Middle frontal gyrus (tissue), 1 donor: ENCODE data around the gene KDM5B.

Experiments
- DNase-seq: peaks from one replicate; pipeline ENCODE4 v3.0.0-alpha.2; 2015; ENCODE audit warnings: low spot score; ENCODE audit errors: extremely low spot score

KDM5B gene

DNA sequence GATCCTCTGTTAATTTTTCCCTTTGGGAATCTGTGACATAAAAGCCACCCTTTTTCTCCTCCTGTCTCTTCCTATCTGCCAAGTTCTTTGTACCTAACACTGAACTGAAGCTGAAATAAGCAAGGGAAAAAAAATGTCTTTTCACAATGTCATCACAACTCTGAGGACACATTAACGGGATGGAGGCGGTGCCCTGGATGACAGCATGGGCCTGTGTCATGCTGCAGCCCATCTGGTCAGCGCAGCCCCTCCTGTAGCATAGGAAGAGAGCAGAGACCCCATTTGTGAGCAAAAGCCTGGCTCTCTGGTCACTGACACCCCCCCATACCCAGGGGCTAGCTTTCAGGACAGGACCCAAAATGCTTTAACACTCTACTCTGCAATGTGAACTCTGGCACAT is 120.4 kb downstream of the KDM5B start:
- DNase-seq: no peak

DNA sequence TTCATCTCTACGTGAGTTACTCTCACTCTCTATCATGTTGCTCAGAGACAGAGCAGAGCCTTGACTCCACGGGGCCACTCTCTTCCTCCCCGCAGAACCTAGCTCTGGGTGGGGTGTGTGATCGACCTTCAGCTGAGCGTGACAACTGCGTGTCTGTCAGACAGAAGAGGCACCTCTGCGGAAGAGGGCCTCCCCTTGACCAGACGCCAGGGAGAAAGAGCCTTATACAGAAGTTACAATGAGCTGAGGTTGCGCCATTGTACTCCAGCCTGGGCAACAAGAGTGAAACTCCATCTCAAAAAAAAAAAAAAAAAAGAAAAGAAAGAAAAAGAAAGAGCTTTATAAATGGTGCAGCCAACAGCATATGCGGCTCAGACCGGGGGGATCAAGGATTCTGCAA is 120.9 kb downstream of the KDM5B start:
- no peak for DNase-seq

DNA sequence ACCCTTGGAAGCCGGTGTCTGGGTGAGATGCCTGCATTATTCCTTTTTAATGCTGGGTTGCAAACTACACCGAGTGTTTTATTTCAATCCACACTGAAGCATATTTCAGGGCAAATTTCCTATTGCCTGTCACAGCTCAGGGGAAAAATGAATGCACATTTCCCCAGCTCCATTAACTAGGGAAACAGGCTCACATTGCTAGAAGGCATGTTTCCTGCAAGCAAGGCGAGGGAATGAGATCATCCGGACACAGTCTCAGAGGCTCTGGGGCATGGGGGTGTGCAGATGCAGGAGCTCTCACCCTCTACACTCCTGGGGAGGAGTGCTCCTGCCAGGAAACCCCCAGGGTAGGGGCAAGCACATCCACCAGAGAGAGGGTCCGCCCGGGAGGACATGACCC is 122.6 kb downstream of the KDM5B start:
- DNase-seq: no peak

DNA sequence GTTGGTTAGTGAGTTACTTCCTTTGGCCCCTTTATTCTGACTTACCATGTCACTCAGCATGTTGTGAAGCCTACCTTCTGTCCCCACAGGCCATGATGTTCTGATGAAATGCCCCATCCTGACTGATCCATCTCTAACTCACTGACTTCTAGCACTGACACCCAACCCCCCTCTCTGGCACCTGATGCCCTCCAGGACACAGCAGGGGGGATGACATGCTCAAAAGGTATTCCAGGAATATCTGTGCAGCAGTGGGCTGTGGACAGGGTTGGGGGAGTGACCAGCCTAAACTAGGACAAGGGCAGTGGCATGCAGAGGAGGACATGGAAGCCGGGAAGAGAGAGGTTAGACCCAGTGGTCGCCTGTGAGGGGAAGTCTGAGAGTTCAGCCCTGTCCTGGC is 123.5 kb downstream of the KDM5B start:
- no peak for DNase-seq

DNA sequence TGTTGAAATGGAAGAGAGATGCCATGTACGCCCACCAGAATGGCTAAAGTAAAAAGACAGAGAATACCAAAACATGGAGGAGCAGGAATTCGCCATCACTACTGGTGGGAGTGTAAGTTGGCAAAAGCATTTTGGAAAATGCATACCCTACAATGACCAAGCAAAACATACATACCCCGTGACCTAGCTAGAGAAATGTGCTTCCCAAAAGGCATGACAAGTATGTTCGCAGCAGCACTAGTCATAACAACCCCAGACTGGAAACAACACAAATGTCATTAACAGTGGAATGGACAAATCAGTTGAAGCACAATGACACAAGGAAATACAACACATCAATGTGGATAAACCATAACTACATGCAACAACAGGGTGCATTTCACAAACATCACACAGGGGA is 125.2 kb downstream of the KDM5B start:
- no peak for DNase-seq

DNA sequence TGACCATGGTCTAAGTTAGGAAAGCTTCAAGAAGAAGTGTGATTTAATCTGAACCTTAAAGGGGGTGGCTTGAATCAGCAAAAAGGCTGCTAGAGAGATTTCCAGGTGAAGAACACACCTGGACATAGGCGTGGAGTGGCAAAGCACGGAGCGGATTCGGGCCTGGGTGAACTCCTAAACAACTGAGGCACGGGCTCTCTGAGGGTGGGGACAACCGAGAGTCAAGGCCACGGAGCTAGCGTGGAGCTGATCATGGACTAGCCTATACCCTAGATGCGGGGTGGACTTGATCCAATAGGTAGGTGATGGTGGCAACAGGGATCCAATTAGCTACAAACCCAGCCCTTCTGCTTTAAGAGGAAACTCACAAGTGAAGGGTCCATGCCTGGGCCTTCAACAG is 125.7 kb downstream of the KDM5B start:
- DNase-seq: no peak

DNA sequence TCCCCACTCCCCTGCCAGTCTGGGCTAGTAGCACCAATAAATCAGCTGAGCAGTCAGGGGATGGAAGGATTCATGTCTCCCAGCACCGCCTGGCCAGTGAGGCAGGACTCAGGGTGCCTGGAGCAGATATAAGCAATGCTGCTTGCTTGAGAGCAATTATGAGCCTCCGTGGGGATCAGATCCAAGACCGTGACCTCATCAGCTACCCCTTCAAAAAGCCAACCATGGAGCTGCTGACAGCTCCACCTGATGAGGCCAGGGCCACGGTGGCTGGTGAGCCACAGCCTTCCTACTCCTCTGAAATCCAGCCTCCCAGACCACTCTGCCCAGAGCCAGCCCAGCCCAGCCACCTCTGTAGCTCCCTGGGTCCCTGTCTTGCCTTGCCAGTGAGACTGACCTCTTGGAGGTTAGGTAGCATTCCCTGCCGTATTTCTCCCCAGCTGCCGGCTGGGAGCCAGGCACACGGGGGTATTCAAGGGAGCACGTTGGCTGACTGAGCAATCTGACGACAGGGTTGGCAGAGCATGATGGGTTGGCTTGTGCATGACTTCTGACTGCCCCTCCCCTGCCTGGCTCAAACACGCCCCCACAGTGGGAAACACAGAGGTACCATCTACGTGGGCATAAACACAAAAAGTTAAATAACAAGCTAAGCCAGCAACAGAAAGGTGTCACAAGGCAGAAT is 126.3 kb downstream of the KDM5B start:
- no peak for DNase-seq

DNA sequence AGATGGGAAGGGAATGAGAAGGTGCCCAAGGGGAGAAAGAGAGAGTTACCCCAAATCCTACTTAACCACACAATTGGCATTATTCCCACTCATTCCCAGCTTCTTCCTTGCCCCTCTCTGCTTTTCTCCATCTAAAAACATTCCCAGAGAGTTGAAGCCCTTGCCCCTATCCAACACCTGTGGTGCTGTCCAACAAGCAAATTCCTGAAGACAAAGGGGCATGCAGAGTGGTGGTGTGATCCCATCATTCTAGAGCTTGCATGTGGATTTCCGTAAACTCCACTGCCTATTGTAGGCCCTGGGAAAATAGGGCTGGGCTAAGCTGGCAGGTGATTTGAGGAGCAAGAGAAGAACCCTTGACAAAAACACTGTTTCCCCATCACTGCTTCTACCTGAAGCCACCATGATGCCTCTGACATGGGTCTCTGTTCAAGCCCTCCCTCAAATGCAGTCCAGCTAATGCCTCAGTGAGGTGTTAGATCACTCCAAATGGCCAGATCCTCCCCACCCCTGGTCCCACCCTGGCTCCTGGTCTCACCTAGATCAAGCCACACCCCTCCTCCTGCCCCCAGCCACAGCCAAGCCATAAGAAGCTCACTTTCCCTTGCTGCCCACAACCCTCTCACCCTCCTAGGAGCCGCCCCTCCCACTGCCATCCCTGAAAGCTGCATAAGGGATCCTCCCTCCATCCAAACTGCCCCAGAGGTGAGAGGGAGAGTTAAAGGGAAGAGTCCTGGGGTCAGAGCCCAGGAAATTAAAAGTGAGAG is 127.5 kb downstream of the KDM5B start:
- DNase-seq: no peak

DNA sequence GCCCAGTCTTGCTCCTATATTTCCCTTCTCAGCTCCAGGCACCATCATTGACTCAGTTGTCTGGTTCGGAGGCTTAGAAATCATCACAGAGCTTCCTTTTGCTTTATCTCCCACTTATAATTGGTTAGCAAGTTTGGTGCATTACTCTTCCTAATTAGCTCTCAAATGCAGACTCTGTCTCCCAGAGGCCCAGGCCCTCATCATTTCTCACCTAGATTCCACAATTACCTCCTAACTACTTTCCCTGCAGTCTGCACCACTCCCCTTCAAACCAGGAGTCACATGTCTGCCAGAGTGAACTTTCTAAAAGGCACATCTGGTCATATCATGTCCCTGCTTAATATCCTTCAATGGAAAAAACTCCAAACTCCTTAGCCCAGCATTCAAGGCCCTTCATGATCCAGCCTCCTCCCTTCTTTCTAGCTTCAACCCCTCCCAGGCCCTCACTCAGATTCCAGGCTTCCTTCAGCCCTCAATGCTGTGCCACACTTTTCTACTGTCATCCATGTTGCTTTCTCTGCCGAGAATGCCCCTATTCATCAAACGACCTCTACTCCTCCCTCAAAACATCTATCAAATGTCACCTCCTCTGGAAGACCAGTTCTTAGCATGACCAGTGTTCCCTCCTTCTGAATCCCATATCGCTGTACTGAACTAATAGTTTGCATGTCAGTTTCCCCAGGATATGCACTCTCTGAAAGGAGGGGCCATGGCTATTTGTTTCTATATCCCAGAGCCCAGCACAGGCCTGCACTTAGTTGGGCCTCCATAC is 128.6 kb downstream of the KDM5B start:
- DNase-seq: no peak

DNA sequence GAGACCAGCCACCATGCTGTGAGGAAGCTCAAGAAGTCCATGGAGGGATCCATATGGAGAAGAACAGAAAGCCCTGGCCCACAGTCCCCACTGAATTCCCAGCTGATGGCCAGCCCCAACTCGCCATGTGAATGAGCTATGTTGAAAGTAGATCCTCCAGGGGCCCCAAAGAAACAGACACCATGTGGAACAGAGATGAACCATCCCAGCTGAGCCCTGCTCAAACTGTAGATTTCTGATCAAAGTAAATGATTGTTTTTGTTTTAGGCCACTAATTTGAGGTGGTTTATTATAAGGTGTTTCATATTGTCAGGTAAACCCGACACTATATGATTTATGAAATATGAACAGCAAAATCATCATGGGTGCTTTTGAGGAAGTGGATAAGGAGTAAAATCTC is 130.8 kb downstream of the KDM5B start:
- DNase-seq: no peak
